HEK293T (cell line): ENCODE results near the gene CLDN15.

Experiments used
- ARNT ChIP-seq: fragments of 450-650 bp; IDR thresholded peaks from 2 replicates; pipeline ENCODE4 v1.6.1; 2017; ENCODE audit warnings: mild to moderate bottlenecking
- BHLHE40 ChIP-seq: fragments of 450-650 bp; IDR thresholded peaks from 2 replicates; pipeline ENCODE4 v1.6.1; 2016; ENCODE audit warnings: mild to moderate bottlenecking, moderate library complexity, borderline replicate concordance
- CTBP1 ChIP-seq: fragments of 450-650 bp; IDR thresholded peaks from 2 replicates; pipeline ENCODE4 v1.6.1; 2016; ENCODE audit warnings: borderline replicate concordance
- FOXA1 ChIP-seq: fragments of 450-650 bp; IDR thresholded peaks from 2 replicates; pipeline ENCODE4 v1.6.1; 2016; ENCODE audit warnings: mild to moderate bottlenecking
- FOXM1 ChIP-seq: fragments of 450-650 bp; IDR thresholded peaks from 2 replicates; pipeline ENCODE4 v1.6.1; 2017; ENCODE audit warnings: mild to moderate bottlenecking, borderline replicate concordance
- HDGF ChIP-seq: fragments of 450-650 bp; IDR thresholded peaks from 2 replicates; pipeline ENCODE4 v1.6.1; 2017; ENCODE audit warnings: antibody characterized with exemption, borderline replicate concordance
- LEF1 ChIP-seq: fragments of 450-650 bp; IDR thresholded peaks from 2 replicates; pipeline ENCODE4 v1.6.1; 2017; ENCODE audit warnings: mild to moderate bottlenecking, borderline replicate concordance
- NFRKB ChIP-seq: fragments of 450-650 bp; IDR thresholded peaks from 2 replicates; pipeline ENCODE4 v1.6.1; 2016; ENCODE audit warnings: mild to moderate bottlenecking, moderate library complexity
- SP1 ChIP-seq: fragments of 450-650 bp; IDR thresholded peaks from 2 replicates; pipeline ENCODE4 v1.6.1; 2017
- SUZ12 ChIP-seq: fragments of 450-650 bp; IDR thresholded peaks from 2 replicates; pipeline ENCODE4 v1.6.1; 2016; ENCODE audit warnings: mild to moderate bottlenecking
- TARDBP ChIP-seq: fragments of 450-650 bp; IDR thresholded peaks from 2 replicates; pipeline ENCODE4 v1.6.1; 2016
- ZNF384 ChIP-seq: fragments of 450-650 bp; IDR thresholded peaks from 2 replicates; pipeline ENCODE4 v1.6.1; 2016
- TF ChIP-seq, protein P1 (sequence below): fragments of 450-650 bp; IDR thresholded peaks from 2 replicates; pipeline ENCODE4 v1.6.1; 2016

DNA sequence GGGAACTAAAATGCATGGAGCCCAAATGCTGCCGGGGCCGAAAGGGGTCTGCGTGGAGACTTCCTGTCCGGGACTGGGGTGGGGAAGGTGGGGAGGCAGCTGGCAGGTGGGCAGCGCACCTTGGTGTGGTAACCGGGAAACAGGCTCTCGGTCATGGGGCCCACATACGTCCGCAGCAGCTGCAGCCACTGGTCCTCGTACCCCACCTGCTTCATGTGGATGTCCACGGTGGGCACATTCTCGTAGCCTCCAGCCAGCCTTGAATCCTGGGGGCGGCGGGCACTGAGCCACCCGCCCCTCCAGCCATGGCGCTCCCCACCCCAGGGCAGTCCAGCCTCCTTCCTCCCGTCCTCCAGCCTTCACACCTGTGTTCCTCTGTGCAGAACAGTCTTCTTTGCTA lies 30.1 kb downstream of the CLDN15 start:
- no peak for TF ChIP-seq FOXM1
- no peak for TF ChIP-seq CTBP1
- no peak for TF ChIP-seq HDGF
- no peak for TF ChIP-seq SUZ12
- no peak for TF ChIP-seq BHLHE40
- no peak for TF ChIP-seq SP1
- TF ChIP-seq FOXA1: no peak
- TF ChIP-seq, protein P1, sequence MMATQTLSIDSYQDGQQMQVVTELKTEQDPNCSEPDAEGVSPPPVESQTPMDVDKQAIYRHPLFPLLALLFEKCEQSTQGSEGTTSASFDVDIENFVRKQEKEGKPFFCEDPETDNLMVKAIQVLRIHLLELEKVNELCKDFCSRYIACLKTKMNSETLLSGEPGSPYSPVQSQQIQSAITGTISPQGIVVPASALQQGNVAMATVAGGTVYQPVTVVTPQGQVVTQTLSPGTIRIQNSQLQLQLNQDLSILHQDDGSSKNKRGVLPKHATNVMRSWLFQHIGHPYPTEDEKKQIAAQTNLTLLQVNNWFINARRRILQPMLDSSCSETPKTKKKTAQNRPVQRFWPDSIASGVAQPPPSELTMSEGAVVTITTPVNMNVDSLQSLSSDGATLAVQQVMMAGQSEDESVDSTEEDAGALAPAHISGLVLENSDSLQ: no peak
- no peak for TF ChIP-seq TARDBP
- no peak for TF ChIP-seq ZNF384
- TF ChIP-seq LEF1: no peak
- no peak for TF ChIP-seq ARNT
- no peak for TF ChIP-seq NFRKB
